HG03432 (cell line): ENCODE results near the gene GAL3ST2.
"Not testable (repeated sequence)": the region's sequence is repeated elsewhere in the genome, so short reads cannot be mapped to it uniquely, and the experiment has no call there.

Source experiments
- ATAC-seq: cut with Tn5 transposase; IDR thresholded peaks from one replicate; pipeline ENCODE4 v1.9.1; 2021; ENCODE audit warnings: mild to moderate bottlenecking, moderate library complexity; ENCODE audit not compliant: unreplicated experiment

The GAL3ST2 gene

GRCh38 chr2:241776336-241777169 lies at the start of gene GAL3ST2:
Gene GAL3ST2, plus strand, starts transcription at chr2:241776822. Its CDS starts 134 bp downstream, at chr2:241776956.
- ATAC-seq: no peak

GRCh38 chr2:241728000-241728399 lies 48.6 kb upstream of the GAL3ST2 start:
- ATAC-seq: no peak

GRCh38 chr2:241728627-241729026 lies 48.0 kb upstream of the GAL3ST2 start:
- no peak for ATAC-seq

GRCh38 chr2:241729868-241730267 lies 46.8 kb upstream of the GAL3ST2 start:
- no peak for ATAC-seq

GRCh38 chr2:241730671-241731293 lies 45.8 kb upstream of the GAL3ST2 start:
- no peak for ATAC-seq

- not testable (repeated sequence) for ATAC-seq
These were observed 44.0 kb upstream of the GAL3ST2 start for GRCh38 chr2:241732513-241733186.

GRCh38 chr2:241733391-241734207 lies 43.0 kb upstream of the GAL3ST2 start:
- ATAC-seq: no peak

GRCh38 chr2:241734208-241734466 lies 42.5 kb upstream of the GAL3ST2 start:
- ATAC-seq: peak; percentile 35

GRCh38 chr2:241734467-241735208 lies 42.0 kb upstream of the GAL3ST2 start, which contains the start of gene D2HGDH:
Gene D2HGDH, plus strand, starts transcription at chr2:241734630. Its CDS starts 595 bp downstream, at chr2:241735225.
- ATAC-seq: peak; percentile 79

GRCh38 chr2:241736111-241736510 lies 40.5 kb upstream of the GAL3ST2 start:
- ATAC-seq: no peak

GRCh38 chr2:241738040-241738686 lies 38.5 kb upstream of the GAL3ST2 start:
- ATAC-seq: no peak

- ATAC-seq: no peak
These were observed 37.4 kb upstream of the GAL3ST2 start for GRCh38 chr2:241739177-241739576.

GRCh38 chr2:241739651-241740050 lies 37.0 kb upstream of the GAL3ST2 start:
- ATAC-seq: no peak

- no peak for ATAC-seq
These were observed 35.6 kb upstream of the GAL3ST2 start for GRCh38 chr2:241741016-241741415.

- ATAC-seq: no peak
These were observed 34.2 kb upstream of the GAL3ST2 start for GRCh38 chr2:241742320-241742939.

GRCh38 chr2:241743008-241743407 lies 33.6 kb upstream of the GAL3ST2 start:
- not testable (repeated sequence) for ATAC-seq

GRCh38 chr2:241743620-241744019 lies 33.0 kb upstream of the GAL3ST2 start:
- ATAC-seq: no peak

- no peak for ATAC-seq
These were observed 32.4 kb upstream of the GAL3ST2 start for GRCh38 chr2:241744028-241744754.

GRCh38 chr2:241745276-241745675 lies 31.3 kb upstream of the GAL3ST2 start:
- no peak for ATAC-seq
